ENCODE results near the gene GBF1. TPM values are rescaled to one million over a fixed set of nuclear protein-coding genes. Genes with fewer than 3 reads are reported as not detected.

GBF1 gene
- total and polyA plus RNA-seq, 2 of the 13 experiments (the other 11 are each of a cell fraction or from before 2014, with no cell fraction given): 17.1 to 21.9 TPM

GRCh38 chr10:102422545-102423129, 177.3 kb downstream of the GBF1 start (continued):
- TF ChIP-seq LRRFIP1 (CRISPR knock-in tag; conservative IDR thresholded peaks at IDR 0.05) (0 out of 2 replicates have a peak, but pooled peaks have one; percentile 40), SIX4 (CRISPR knock-in tag; IDR thresholded peaks at IDR 0.05) (no peak), TBX2 (CRISPR knock-in tag; IDR thresholded peaks at IDR 0.05; ENCODE audit: borderline replicate concordance) (peak; percentile 75), ETV5 (CRISPR knock-in tag; IDR thresholded peaks at IDR 0.05; ENCODE audit: borderline replicate concordance) (peak; percentile 84), SNAI1 (CRISPR knock-in tag; IDR thresholded peaks at IDR 0.05; ENCODE audit: borderline replicate concordance) (no peak), IRX3 (CRISPR knock-in tag; IDR thresholded peaks at IDR 0.05; ENCODE audit: borderline replicate concordance, low read depth) (no peak), ZNF740 (CRISPR knock-in tag; IDR thresholded peaks at IDR 0.05) (peak; percentile 51; the same call in 1 of the 2 replicates), HNF1B (CRISPR knock-in tag; IDR thresholded peaks at IDR 0.05) (peak; percentile 34; the same call in 1 of the 2 replicates), ZNF570 (CRISPR knock-in tag; IDR thresholded peaks at IDR 0.05; ENCODE audit: borderline replicate concordance) (no peak; the same call in 1 of the 2 replicates), SRSF1 (optimal IDR thresholded peaks at IDR 0.05; ENCODE audit: low read depth, low read length) (no peak), SSRP1 (CRISPR knock-in tag; IDR thresholded peaks at IDR 0.05) (peak; percentile 66; the same call in 1 of the 2 replicates), ZNF768 (CRISPR knock-in tag; IDR thresholded peaks at IDR 0.05) (peak; percentile 79), SATB2 (CRISPR knock-in tag; IDR thresholded peaks at IDR 0.05) (0 out of 2 replicates have a peak, but pooled peaks have one; percentile 17), HBP1 (CRISPR knock-in tag; IDR thresholded peaks at IDR 0.05; ENCODE audit: low read depth) (no peak; the same call in 1 of the 2 replicates), IKZF4 (CRISPR knock-in tag; IDR thresholded peaks at IDR 0.05; ENCODE audit: borderline replicate concordance, low read depth, not compliant biosample characterization) (peak; percentile 30), MLLT10 (CRISPR knock-in tag; IDR thresholded peaks at IDR 0.05) (no peak), ZBTB33 (CRISPR knock-in tag; IDR thresholded peaks at IDR 0.05) (peak; percentile 76), RAD51 (IDR thresholded peaks at IDR 0.05; ENCODE audit: borderline replicate concordance) (no peak), DRAP1 (CRISPR knock-in tag; IDR thresholded peaks at IDR 0.05) (peak; percentile 44; the same call in 1 of the 2 replicates), PHF8 (CRISPR knock-in tag; IDR thresholded peaks at IDR 0.05) (peak; percentile 62)
